Gastroesophageal sphincter (tissue), 3 donors: ENCODE results near the gene CISD3.

Experiments used
- CTCF ChIP-seq, 4 experiments: fragments of 200-600 bp in 2 of 4; fragments of 450-650 bp in 2 of 4; sonication (generic) in 1 of 4; IDR thresholded peaks; one replicate each; pipeline ENCODE4 v1.5.1; 2017 to 2019; ENCODE audit warnings: antibody characterized with exemption in 4 of 4, mild to moderate bottlenecking in 2 of 4, moderate library complexity in 2 of 4
- EP300 ChIP-seq: sonication (generic); formaldehyde crosslinking; IDR thresholded peaks from one replicate; pipeline ENCODE4 v1.6.1; 2017; ENCODE audit warnings: antibody characterized with exemption, mild to moderate bottlenecking
- POLR2A ChIP-seq, 2 donors: fragments of 450-650 bp; IDR thresholded peaks; one replicate each; pipeline ENCODE4 v1.6.1; 2017; ENCODE audit warnings: antibody characterized with exemption in 2 of 2, mild to moderate bottlenecking in 2 of 2, moderate library complexity in 1 of 2
- POLR2AphosphoS5 ChIP-seq: sonication (generic); formaldehyde crosslinking; IDR thresholded peaks from one replicate; pipeline ENCODE4 v1.6.1; 2017; ENCODE audit warnings: antibody characterized with exemption

- TF ChIP-seq CTCF (IDR thresholded peaks at IDR 0.05) (no peak), POLR2A (IDR thresholded peaks at IDR 0.05) (no peak), EP300 (no peak), POLR2AphosphoS5 (no peak)
Measured at GRCh38 chr17:38713456-38714075, 16.6 kb upstream of the CISD3 start.
